ENCODE data around the gene EIF2AK2.
"Not testable (repeated sequence)": the region's sequence is repeated elsewhere in the genome, so short reads cannot be mapped to it uniquely, and the experiment has no call there.

The EIF2AK2 gene

DNA sequence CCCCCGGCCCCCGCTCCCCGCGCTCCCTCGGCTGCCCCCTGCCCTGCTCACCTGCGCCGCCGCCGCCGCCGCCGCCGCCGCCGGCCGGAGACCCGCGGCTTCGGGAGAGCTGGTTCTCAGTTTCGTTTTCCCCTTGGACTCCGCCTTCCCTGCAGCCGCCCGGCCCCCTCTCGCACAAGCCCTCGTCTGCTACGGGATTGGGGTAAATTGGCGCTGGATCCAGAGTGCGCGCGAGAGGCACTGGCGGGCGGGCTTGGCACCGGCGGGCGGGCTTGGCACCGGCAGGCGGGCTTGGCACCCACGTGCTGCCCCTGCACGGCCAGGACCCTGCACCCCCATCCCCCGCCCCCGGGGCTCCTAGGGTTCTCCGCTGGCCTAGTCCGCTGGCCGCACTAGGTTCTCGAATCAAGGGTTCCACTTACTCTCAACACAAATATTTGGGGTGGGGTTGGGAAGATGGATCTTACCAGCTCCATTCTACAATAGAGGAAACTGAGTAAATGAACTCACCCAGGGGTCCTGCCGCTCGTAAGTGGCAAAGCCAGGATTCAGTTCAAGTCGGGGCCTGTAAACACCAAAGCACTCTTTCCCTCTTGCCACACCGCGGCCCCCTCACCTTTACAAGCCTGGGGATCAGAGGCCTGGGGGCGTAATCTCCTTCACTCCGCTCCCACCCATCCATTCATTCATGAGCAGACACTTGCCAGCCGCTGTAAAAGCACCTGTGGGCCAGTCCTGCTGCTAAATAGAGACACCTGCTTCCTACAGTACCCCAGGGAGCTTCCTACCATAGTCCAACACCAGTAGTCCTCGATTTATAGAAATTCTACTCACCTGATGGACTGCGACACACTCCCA is at the start of gene EIF2AK2:
EIF2AK2 (minus strand) TSS at position 124 of the 858 bp plus-strand sequence. CDS start 9,174 bp downstream, outside the sequence.
- peak; percentile 87 for DNase-seq

GRCh38 chr2:37205689-37206341 is 49.0 kb upstream of the EIF2AK2 start:
- DNase-seq: no peak

DNA sequence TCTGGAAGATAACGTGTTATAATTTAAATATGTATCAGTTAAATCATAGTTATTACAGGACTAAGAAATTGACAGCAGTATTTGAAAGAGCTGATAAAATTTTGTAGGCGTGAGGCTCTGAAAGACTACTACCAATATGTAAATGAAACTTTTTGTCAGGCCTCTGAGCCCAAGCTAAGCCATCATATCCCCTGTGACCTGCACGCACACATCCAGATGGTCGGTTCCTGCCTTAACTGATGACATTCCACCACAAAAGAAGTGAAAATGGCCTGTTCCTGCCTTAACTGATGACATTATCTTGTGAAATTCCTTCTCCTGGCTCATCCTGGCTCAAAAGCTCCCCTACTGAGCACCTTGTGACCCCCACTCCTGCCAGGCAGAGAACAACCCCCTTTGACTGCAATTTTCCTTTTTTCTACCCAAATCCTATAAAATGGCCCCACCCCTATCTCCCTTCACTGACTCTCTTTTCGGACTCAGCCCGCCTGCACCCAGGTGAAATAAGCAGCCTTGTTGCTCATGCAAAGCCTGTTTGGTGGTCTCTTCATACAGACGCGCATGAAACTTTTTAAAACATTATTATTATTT is 48.4 kb upstream of the EIF2AK2 start:
- DNase-seq: not testable (repeated sequence)

DNA sequence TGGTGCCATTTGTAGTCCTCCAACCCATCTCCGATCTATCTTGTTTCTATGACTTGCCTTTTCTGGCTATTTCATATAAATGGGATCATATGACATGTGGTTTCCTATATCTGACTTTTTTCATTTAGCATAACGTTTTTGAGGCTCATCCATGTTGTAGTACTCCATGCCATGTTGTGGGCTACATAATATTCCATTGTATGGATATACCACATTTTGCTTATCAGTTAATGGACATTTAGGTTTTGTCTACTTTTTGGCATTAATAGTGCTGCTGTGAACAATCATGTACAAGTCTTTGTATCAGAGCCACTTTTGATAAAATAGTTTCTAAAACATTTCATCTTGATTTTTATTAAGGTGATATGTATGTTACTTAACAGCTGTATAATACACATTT is 46.9 kb upstream of the EIF2AK2 start:
- DNase-seq: no peak

GRCh38 chr2:37201766-37202165 is 45.0 kb upstream of the EIF2AK2 start:
- DNase-seq: peak; percentile 30

DNA sequence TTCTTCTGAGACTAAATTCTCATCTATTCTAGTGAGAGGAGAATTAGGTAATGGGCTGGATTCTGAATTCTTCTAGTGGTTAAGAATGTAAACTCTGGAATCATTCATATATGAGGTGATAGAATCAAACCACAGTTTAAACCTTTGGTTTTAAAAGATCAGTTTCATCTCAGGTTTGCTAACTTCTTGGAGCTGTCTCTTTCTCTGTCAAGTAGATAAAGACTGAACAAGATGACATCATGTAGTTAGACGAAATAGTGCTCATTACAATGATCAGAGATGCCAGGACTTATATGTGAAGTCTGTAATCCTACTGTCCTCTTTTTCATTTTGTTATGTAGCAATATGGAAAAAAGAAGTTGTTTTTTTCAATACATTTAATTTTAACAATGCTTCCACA is 44.4 kb upstream of the EIF2AK2 start:
- DNase-seq: no peak

- no peak for DNase-seq
These were observed 41.9 kb upstream of the EIF2AK2 start for GRCh38 chr2:37198681-37199065.

- DNase-seq: peak; percentile 90
These were observed 39.8 kb upstream of the EIF2AK2 start, which contains the start of gene CEBPZOS for GRCh38 chr2:37196320-37197195. CEBPZOS (plus strand) TSS chr2:37196496; CDS start chr2:37199705, 3,209 bp downstream.

DNA sequence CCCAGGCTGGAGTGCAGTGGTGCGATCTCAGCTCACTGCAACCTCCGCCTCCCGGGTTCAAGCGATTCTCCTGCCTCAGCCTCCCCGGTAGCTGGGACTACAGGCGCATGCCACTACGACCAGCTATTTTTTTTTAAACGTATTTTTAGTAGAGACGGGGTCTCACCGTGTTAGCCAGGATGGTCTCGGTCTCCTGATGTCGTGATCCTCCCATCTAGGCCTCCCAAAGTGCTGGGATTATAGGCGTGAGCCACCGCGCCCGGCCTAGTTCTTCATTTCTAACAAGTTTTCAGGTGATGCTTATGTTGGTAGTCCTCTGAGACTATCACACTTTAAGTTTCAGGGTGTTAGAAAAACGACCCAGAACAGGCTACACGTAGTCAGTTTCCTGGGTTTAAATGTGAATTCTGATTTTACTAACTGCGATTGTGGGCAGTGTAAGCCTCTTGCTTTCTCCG is 39.1 kb upstream of the EIF2AK2 start:
- DNase-seq: not testable (repeated sequence)

DNA sequence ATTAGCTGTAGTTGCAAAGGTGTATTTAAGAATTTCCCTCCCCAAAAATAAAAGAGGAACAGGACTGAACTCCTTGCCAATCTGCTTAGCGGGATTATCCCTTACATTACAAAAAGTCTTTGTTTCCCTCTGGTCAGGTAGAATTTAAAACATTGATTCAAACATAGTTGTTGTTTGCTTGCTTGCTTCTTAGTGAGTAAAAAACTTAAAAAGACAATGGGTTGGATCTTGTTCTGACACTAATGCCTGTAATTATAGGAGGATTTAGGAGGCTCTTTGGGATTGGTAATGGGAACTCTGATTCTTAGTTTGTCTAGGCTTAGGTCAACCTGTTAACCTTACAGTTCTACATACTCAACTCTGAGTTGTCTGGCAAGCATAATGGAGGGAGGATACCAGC is 35.8 kb upstream of the EIF2AK2 start:
- DNase-seq: no peak

DNA sequence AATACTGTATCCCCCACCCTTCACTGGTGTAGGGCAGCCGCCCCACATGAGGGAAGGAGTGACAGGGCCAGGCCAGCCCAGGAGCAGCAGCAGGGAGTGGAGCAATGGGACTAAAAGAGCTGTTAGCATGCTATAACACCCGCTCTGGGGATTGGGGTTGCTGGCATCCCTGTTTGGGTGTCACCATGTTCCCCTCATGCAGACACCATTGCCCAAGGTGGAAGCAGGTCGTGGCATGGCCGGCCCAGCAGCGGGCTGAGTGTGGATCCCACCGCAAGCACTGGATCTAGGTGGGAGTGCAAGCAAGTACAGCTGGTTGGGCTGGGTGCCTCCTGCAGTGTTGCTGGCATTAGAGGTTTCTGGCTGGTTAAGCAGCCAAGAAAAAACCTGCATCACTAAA is 35.0 kb upstream of the EIF2AK2 start:
- DNase-seq: no peak

DNA sequence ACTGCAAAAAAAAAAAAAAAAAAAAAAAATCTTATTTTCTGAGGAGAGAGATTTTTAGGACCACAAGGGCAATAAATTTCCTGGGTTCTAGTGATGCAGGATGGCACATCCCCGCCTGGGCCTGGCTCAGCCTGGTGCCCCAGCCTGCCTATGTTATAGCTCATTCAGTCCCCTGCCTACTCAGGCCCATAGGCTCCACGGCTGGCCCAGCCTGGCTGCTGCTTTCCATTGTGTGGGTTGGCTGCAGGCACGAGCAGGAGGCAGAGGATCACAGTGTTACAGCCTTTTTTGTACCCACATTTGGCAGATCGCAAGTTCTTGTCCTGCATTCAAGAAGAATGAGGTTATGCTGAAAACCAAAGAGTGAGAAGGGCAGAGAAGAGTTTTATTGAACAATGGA is 34.5 kb upstream of the EIF2AK2 start:
- no peak for DNase-seq

- no peak for DNase-seq
These were observed 33.5 kb upstream of the EIF2AK2 start for GRCh38 chr2:37190290-37190689.

DNA sequence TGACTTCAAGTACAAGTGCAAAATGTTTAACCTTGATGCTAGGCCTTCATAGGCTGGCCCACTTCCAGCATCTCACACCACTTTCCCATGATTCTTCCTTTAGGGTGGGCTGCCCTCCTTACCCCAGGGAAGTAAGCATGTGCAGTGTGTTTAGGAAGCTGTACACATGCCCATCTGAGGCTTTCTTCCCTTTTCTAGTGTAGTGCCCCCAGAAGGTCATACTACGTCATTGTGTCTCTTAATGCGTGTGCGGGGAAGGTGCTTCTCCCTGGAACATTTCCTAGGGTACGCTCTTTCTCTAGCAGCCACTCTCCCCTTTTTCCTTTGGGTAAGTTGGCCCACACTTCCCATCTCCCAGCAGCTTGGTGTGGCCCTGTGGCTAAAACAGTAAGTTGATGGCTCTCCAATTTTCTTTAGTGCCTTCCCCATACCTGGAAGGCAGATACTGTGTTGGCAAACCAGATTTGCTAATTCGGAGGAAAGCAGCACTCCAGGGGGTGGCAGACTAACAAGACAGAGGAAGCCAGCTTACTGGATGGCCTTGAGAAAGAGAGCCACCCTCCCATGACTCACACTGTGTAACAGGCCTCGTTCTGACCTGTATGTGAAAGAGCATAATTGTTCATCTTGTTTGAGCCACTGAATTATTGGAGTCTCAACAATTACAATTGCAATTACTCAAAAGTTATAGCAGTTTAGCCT is 32.8 kb upstream of the EIF2AK2 start:
- no peak for DNase-seq

DNA sequence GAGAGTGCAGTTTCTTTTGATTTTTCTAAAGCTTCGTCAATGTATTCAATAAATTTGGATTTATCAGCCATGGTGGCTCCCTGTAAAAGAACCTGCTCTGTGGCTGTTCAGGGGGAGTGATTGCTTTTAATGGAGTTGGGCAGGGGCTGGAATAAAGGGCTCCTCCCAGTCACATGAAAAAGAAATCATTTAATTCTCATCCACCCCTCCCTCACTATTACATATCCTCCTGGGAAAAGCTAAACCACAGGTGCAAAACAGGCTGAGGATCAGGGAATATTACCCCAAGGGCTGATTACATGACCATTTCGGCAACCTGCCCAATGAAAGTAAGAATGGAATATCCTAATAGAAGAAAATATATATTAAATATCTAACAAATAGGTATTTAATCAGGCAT is 31.8 kb upstream of the EIF2AK2 start, which contains the start of gene SULT6B1:
SULT6B1 (minus strand) TSS at position 101 of the 400 bp plus-strand sequence; CDS start at position 71, 30 bp downstream.
- no peak for DNase-seq

DNA sequence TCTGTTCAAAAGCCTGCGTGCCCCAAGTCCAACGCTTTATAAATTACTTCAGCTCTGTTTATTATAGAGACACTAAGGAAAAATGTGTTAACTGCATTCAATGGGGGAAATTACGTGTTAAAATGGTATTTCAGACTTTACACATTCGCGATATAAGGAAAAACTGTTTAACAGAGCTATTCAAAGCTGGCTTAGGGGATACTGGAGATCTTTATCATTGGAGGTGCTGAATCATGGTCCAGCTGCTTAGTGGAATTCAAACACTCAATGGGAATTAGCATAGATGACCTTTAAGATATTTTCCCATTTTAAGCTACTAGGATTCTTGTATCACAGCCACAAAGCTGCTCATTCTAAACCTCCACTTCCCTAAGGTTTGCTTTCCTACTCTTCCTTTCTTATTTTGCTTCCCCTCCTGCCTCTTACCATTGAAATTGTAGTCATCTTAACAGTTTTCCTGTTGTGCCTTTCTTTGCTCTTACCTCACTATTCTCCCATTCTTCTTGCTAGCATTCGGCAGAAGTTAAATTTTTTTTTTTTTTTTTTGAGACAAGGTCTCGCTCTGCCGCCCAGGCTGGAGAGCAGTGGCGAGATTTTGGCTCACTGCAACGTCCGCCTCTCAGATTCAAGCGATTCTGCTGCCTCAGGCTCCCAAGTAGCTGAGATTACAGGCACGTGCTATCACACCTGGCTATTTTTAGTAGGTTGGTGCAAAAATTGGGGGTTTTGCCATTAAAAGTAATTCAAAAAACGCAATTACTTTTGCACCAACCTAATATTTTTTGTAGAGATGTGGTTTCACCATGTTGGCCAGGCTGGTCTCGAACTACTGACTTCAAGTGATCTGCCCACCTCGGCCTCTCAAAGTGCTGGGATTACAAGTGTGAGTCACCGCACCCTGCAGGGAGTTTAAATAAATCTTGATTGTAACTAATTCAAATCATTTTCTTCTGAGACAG is 25.2 kb upstream of the EIF2AK2 start:
- DNase-seq: no peak

DNA sequence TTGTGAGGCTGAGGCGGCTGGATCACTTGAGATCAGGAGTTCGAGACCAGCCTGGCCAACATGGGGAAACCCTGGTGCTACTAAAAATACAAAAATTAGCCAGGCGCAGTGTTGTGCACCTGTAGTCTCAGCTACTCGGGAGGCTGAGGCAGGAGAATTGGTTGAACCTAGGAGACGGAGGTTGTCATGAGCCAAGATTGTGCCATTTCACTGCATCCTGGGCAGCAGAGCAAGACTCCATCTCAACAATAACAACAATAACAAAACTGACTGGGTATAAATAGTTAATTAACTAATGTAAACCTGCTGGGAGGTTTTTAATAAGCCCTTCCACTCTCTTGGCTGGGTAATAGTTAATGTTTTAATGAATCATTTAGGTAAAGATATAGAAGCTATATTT is 23.9 kb upstream of the EIF2AK2 start:
- DNase-seq: no peak

DNA sequence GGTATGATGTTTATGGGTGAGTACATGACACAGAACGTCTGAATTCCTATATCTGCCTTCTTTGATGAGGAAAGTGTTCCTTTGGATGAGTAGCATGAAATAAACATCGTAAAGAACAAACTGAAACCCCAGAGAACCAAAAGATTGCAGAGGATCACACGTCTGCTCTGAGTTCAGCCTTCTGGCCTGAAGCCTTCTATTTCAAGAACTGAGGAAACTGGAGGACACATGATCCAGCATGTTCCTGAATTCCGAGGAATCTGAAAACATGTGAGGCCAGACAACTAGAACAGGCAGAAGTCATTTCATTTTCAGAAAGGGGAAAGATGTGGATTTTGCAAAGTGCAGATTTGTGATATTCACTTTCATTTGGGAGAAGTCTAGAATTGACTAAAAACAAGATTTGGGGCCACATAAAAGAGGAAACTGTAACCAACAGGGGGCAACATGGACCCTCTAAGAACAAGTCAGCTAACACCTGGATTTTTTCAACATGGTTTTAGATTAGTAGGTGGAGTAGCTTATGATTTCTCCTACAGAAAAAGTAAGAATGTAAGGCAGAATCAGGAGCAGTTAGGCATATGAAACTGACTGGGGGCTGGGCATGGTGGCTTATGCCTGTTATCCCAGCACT is 23.3 kb upstream of the EIF2AK2 start:
- no peak for DNase-seq

DNA sequence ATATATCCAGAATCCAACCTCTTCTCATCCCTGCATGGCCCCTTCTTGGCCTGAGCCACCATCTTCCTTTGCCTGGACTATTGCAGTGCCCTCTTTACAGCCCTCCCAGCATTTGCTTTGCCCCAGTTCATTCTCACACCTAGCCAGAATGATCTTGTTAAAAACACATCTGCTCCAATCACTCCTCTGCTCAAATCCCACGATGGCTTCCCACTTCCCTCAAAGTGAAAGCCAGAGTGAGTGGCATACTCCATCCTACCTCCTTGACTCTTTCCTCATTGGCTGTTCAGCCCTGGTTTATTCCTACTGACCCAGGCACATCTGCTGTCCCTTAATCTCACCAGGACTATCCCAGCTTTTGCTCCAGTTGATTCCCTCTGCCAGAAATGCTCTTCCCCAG is 17.0 kb upstream of the EIF2AK2 start:
- no peak for DNase-seq

GRCh38 chr2:37171624-37171950 is 14.8 kb upstream of the EIF2AK2 start:
- DNase-seq: no peak
